Progenitor cell of endocrine pancreas (in vitro differentiated cells): ENCODE data around the gene SMOC2. TPM values are rescaled to one million over a fixed set of nuclear protein-coding genes. Genes with fewer than 3 reads are reported as not detected.

Experiments
- DNase-seq: peaks from one replicate; pipeline ENCODE4 v3.0.0; 2021; ENCODE audit warnings: low spot score; ENCODE audit not compliant: unreplicated experiment
- H3K27ac Mint-ChIP-seq: 2 replicates; pipeline ENCODE4 v1.8.0; 2021; ENCODE audit warnings: mild to moderate bottlenecking, moderate library complexity, mixed read lengths
- H3K27me3 Mint-ChIP-seq: 2 replicates; pipeline ENCODE4 v1.8.0; 2021; ENCODE audit warnings: mixed read lengths
- H3K36me3 Mint-ChIP-seq: 2 replicates; pipeline ENCODE4 v1.8.0; 2022; ENCODE audit warnings: mixed read lengths; ENCODE audit not compliant: insufficient read depth
- H3K4me1 Mint-ChIP-seq: 2 replicates; pipeline ENCODE4 v1.8.0; 2021; ENCODE audit warnings: low read depth, mixed read lengths
- H3K4me3 Mint-ChIP-seq: 2 replicates; pipeline ENCODE4 v1.8.0; 2021; ENCODE audit warnings: low read depth, mild to moderate bottlenecking, moderate library complexity, mixed read lengths
- H3K9me3 Mint-ChIP-seq: 2 replicates; pipeline ENCODE4 v1.8.0; 2021; ENCODE audit warnings: low read depth, mixed read lengths
- total RNA-seq: library from RNA; stranded (reverse); gene quantifications from 2 replicates; pipeline ENCODE4 v1.2.1, GENCODE V29; 2021
- TF ChIP-seq, protein P1 (sequence below): fragments of 200-600 bp; sonication (generic); IDR thresholded peaks from one replicate; pipeline ENCODE4 v1.5.0; 2021; ENCODE audit warnings: antibody characterized with exemption, mild to moderate bottlenecking; ENCODE audit not compliant: unreplicated experiment

Gene SMOC2
- total RNA-seq, 1 donor from 2014 or later, result 5.9 TPM

DNA sequence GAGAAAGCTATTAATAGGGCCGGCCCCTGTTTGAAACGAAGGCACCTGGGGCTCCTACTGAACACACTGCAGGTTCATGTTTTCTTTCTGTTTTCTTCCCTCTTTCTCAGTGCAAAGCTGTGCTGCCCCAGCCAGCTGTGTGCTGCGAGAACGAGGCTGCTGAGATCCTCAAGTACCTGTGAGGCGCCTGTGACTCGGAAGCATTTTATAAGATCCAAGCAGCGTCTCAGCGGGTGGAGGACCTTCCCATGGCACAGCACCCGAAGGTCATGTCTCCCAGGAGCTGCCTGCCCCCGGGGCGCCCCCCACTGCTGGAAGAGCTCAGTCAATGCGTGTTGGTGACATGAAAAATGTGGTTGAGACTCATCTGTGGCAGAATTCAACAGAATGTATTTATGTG is 66.3 kb downstream of the SMOC2 start:
- Mint-ChIP-seq H3K4me3 (no peak overlapping the region), H3K36me3 (no peaks in the 10 kb centered on the region), H3K4me1 (peaks cover 20% of the 10 kb centered on the region), H3K9me3 (no peaks in the 10 kb centered on the region), H3K27ac (no peak overlapping the region), H3K27me3 (peaks cover 36% of the 10 kb centered on the region)
- TF ChIP-seq, protein P1, sequence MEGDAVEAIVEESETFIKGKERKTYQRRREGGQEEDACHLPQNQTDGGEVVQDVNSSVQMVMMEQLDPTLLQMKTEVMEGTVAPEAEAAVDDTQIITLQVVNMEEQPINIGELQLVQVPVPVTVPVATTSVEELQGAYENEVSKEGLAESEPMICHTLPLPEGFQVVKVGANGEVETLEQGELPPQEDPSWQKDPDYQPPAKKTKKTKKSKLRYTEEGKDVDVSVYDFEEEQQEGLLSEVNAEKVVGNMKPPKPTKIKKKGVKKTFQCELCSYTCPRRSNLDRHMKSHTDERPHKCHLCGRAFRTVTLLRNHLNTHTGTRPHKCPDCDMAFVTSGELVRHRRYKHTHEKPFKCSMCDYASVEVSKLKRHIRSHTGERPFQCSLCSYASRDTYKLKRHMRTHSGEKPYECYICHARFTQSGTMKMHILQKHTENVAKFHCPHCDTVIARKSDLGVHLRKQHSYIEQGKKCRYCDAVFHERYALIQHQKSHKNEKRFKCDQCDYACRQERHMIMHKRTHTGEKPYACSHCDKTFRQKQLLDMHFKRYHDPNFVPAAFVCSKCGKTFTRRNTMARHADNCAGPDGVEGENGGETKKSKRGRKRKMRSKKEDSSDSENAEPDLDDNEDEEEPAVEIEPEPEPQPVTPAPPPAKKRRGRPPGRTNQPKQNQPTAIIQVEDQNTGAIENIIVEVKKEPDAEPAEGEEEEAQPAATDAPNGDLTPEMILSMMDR, result no peak
- DNase-seq, result no peak

DNA sequence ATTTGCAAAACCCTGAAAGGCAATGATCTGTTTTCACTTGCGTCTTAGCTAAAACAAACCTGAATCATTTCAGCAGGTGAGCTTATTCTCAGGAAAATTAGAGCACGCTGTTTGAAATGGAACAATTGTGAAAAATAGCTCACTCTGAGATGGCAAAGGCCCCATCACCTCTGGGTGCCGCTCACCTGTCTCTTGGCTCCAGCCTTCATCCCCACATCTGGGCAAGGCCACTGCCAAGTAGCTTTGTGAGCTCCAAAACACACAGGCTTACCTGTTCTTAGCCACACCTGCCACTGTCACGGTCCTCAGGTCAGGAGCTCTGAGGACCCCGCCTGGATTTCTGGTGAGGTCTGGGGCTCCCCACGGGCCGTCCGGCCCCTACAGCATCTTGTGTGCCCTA is 66.7 kb downstream of the SMOC2 start:
- DNase-seq, result no peak
- Mint-ChIP-seq H3K4me3 (no peak overlapping the region), H3K4me1 (peaks cover 20% of the 10 kb centered on the region), H3K9me3 (no peaks in the 10 kb centered on the region), H3K27me3 (peaks cover 37% of the 10 kb centered on the region), H3K27ac (no peak overlapping the region), H3K36me3 (no peaks in the 10 kb centered on the region)
- TF ChIP-seq, protein P1, result no peak

DNA sequence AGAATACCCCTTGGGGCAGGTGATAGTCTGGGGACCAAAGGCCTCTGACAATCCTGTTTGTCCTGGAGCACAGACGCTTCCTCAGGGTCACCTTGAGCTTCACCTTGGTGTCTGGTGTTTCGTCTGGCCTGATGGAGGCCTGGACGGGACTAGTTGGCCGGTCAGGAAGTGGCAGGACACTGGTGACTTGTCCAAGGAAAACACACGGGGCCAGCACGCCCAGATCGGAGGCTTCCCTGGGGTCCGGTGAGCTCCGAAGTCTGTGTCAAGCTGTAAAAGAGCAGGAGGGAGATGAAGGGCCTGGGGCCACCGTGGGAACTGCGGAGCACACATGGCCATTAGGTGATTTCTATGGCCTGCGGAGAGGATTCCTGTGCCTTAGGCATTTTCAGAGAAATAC is 67.9 kb downstream of the SMOC2 start:
- Mint-ChIP-seq H3K36me3 (no peaks in the 10 kb centered on the region), H3K4me1 (peaks cover 20% of the 10 kb centered on the region), H3K4me3 (no peak overlapping the region), H3K9me3 (no peaks in the 10 kb centered on the region), H3K27me3 (peaks cover 34% of the 10 kb centered on the region), H3K27ac (no peak overlapping the region)
- no peak for DNase-seq
- TF ChIP-seq, protein P1, result no peak

DNA sequence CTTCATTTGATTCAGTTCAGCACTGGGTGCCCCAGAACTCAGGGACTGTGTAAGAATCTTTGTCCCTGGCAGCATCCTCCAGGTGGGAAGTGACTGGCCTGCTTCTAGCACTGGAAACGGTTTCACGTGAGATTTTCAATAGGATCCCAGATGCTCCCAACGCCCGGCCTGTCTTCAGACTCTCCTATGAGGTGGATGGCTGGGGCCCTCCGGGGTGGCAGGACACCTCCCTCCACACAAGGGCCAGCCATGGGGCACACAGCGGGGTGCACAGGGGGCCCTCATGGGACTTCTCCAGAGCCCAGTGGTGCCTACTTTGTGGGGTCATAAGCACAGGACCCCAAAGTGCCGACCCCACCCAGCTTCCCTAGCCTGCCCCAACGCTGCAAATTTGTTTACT is 72.8 kb downstream of the SMOC2 start:
- no peak for DNase-seq
- H3K4me1 Mint-ChIP-seq, result no peaks in the 10 kb centered on the region
- no peak overlapping the region for H3K27ac Mint-ChIP-seq
- peaks cover 38% of the 10 kb centered on the region for H3K27me3 Mint-ChIP-seq
- no peaks in the 10 kb centered on the region for H3K36me3 Mint-ChIP-seq
- TF ChIP-seq, protein P1, result no peak
- no peak overlapping the region for H3K4me3 Mint-ChIP-seq
- H3K9me3 Mint-ChIP-seq, result no peaks in the 10 kb centered on the region

DNA sequence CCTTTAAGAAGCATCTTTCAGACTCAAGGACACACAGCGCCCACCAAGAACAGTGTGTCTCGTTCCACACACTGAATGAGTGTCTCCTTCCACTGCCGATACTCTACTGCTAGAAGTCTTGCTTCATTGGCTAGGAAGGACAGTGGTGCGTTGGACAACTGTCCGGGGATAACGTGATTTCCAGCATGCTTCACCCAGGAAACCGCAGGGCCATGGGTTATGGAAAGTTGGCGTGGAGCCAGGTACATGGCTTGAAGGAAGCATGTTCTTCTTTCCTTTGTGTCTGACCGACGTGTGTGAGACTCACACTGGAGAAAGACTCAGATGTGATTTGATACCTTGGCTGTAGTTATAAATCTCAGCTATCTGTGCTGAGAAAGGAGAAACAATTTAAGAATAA is 73.2 kb downstream of the SMOC2 start:
- peaks cover 35% of the 10 kb centered on the region for H3K27me3 Mint-ChIP-seq
- TF ChIP-seq, protein P1, result no peak
- no peak overlapping the region for H3K4me3 Mint-ChIP-seq
- DNase-seq, result no peak
- H3K9me3 Mint-ChIP-seq, result no peaks in the 10 kb centered on the region
- H3K27ac Mint-ChIP-seq, result no peak overlapping the region
- H3K4me1 Mint-ChIP-seq, result no peaks in the 10 kb centered on the region
- no peaks in the 10 kb centered on the region for H3K36me3 Mint-ChIP-seq
